Activated CD8-positive, alpha-beta memory T cell treated with anti-CD3 and anti-CD28 coated beads for 4 hours (primary cell): ENCODE measurements around the gene UBE2O.

Source experiments
- DNase-seq, 2 donors: peaks; one replicate each; pipeline ENCODE4 v3.0.0-alpha.2; 2020; ENCODE audit warnings: low read depth in 2 of 2

The UBE2O gene

GRCh38 chr17:76439314-76439928 is 13.5 kb downstream of the UBE2O start:
- DNase-seq, result no peak

GRCh38 chr17:76438906-76439305 is 14.0 kb downstream of the UBE2O start:
- DNase-seq, result no peak

GRCh38 chr17:76437467-76438402 is 15.2 kb downstream of the UBE2O start:
- no peak for DNase-seq

GRCh38 chr17:76435751-76436150 is 17.2 kb downstream of the UBE2O start:
- no peak for DNase-seq

- no peak for DNase-seq
These were observed 18.1 kb downstream of the UBE2O start for GRCh38 chr17:76434870-76435269.

- DNase-seq, result no peak
These were observed 19.3 kb downstream of the UBE2O start for GRCh38 chr17:76433693-76434092.

GRCh38 chr17:76432712-76433336 is 20.1 kb downstream of the UBE2O start:
- no peak for DNase-seq

GRCh38 chr17:76432004-76432403 is 20.9 kb downstream of the UBE2O start:
- no peak for DNase-seq

- no peak for DNase-seq
These were observed 21.4 kb downstream of the UBE2O start for GRCh38 chr17:76431509-76431908.

GRCh38 chr17:76428511-76428910 is 24.4 kb downstream of the UBE2O start:
- no peak for DNase-seq

- no peak for DNase-seq
These were observed 25.3 kb downstream of the UBE2O start for GRCh38 chr17:76427501-76428231.

- DNase-seq, result no peak
These were observed 26.1 kb downstream of the UBE2O start for GRCh38 chr17:76426853-76427252.

GRCh38 chr17:76422860-76423259 is 30.1 kb downstream of the UBE2O start:
- no peak for DNase-seq

- no peak for DNase-seq
These were observed 30.5 kb downstream of the UBE2O start for GRCh38 chr17:76422406-76422805.

- no peak for DNase-seq
These were observed 31.9 kb downstream of the UBE2O start for GRCh38 chr17:76421044-76421407.

GRCh38 chr17:76420356-76421043 is 32.5 kb downstream of the UBE2O start:
- no peak for DNase-seq

GRCh38 chr17:76419576-76420260 is 33.2 kb downstream of the UBE2O start:
- no peak for DNase-seq

- DNase-seq, result no peak
These were observed 35.3 kb downstream of the UBE2O start for GRCh38 chr17:76417499-76418143.

GRCh38 chr17:76416899-76417298 is 36.1 kb downstream of the UBE2O start:
- DNase-seq, result no peak

- DNase-seq, result no peak
These were observed 36.5 kb downstream of the UBE2O start for GRCh38 chr17:76416457-76416856.
